Prostate gland (tissue), 2 donors: ENCODE data around the gene FBXO22.

Source experiments
- CTCF ChIP-seq, 4 experiments: fragments of 200-600 bp in 2 of 4; fragments of 450-650 bp in 2 of 4; sonication (generic) in 2 of 4; IDR thresholded peaks; 1 replicate in 3 of 4; 2 replicates in 1 of 4; pipeline ENCODE4 v1.5.1; 2016 to 2019; ENCODE audit warnings: antibody characterized with exemption in 4 of 4, mild to moderate bottlenecking in 2 of 4, moderate library complexity in 2 of 4
- POLR2A ChIP-seq: fragments of 450-650 bp; IDR thresholded peaks from one replicate; pipeline ENCODE4 v1.6.1; 2016; ENCODE audit warnings: antibody characterized with exemption, mild to moderate bottlenecking
- POLR2AphosphoS5 ChIP-seq: sonication (generic); formaldehyde crosslinking; IDR thresholded peaks from one replicate; pipeline ENCODE4 v1.6.1; 2017; ENCODE audit warnings: antibody characterized with exemption

DNA sequence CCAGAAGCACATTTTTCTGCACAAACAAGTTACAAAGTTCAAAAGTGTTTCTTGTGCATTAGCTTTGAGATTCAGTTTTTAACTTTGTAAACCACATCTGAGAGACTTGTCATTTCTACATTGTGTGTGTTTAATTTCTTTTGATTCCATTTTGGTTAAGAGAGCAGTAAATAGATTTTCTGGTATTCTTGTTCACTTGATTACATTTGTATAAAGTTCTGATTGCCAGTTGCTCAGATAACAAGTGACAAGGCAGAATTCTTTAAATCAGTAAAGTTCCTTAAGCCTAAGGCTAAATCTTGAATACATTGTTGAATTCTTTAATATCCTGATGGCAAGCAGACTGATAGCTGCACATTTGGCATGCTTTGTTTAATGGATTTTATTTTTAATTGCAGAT is 3.1 kb upstream of the FBXO22 start:
- TF ChIP-seq POLR2AphosphoS5 = no peak
- TF ChIP-seq CTCF (IDR thresholded peaks at IDR 0.05) = no peak
- no peak for TF ChIP-seq POLR2A
